ENCODE data around the gene OTOS. TPM values are rescaled to one million over a fixed set of nuclear protein-coding genes. Genes with fewer than 3 reads are reported as not detected.

OTOS gene
- total RNA-seq, 2 experiments from 2014 or later, result not detected

GRCh38 chr2:240162531-240162930 lies 22.1 kb upstream of the OTOS start:
- ATAC-seq (ENCODE audit: poor library complexity) (no peak), DNase-seq (no peak)
- H3K27ac ChIP-seq (ENCODE audit: low read depth in 1 of 2, low read length in 2 of 2), result no peak overlapping the region
- Mint-ChIP-seq H3K9me3 (no peaks in the 10 kb centered on the region), H3K36me3 (ENCODE audit: low read depth) (no peaks in the 10 kb centered on the region), H3K4me3 (no peak overlapping the region), H3K27ac (no peak overlapping the region), H3K27me3 (peaks cover 16% of the 10 kb centered on the region), H3K4me1 (ENCODE audit: low read depth) (no peaks in the 10 kb centered on the region)
- peaks cover 0 to 14% of the 10 kb centered on the region in 2 experiments for H3K9me3 ChIP-seq (ENCODE audit: control insufficient read depth in 1 of 2, insufficient read depth in 1 of 2, low read length in 2 of 2)
- intact Hi-C loops (cut with DNase I, micrococcal nuclease), result no loop called here
- peaks cover 0 to 5% of the 10 kb centered on the region in 2 experiments for H3K27me3 ChIP-seq (ENCODE audit: control insufficient read depth in 1 of 2, insufficient read depth in 2 of 2, low read length in 2 of 2)
- ChIA-PET POLR2A (no interaction called here), CTCF (no interaction called here)
- H3K36me3 ChIP-seq (ENCODE audit: insufficient read depth, low read length), result no peaks in the 10 kb centered on the region
- H3K4me1 ChIP-seq (ENCODE audit: insufficient read depth, low read length), result no peaks in the 10 kb centered on the region
- no peak overlapping the region for H3K4me3 ChIP-seq (ENCODE audit: low read length)
- TF ChIP-seq CTCF (IDR thresholded peaks at IDR 0.05), result no peak

GRCh38 chr2:240162032-240162431 lies 21.6 kb upstream of the OTOS start:
- DNase-seq, result no peak
- Histone ChIP-seq H3K27me3 (ENCODE audit: control insufficient read depth in 1 of 2, insufficient read depth in 2 of 2, low read length in 2 of 2) (peaks cover 0 to 4% of the 10 kb centered on the region in 2 experiments), H3K27ac (ENCODE audit: low read depth in 1 of 2, low read length in 2 of 2) (no peak overlapping the region), H3K36me3 (ENCODE audit: insufficient read depth, low read length) (no peaks in the 10 kb centered on the region), H3K9me3 (ENCODE audit: control insufficient read depth in 1 of 2, insufficient read depth in 1 of 2, low read length in 2 of 2) (peaks cover 0 to 11% of the 10 kb centered on the region in 2 experiments), H3K4me1 (ENCODE audit: insufficient read depth, low read length) (no peaks in the 10 kb centered on the region), H3K4me3 (ENCODE audit: low read length) (no peak overlapping the region)
- Mint-ChIP-seq H3K27me3 (peaks cover 16% of the 10 kb centered on the region), H3K4me1 (ENCODE audit: low read depth) (no peaks in the 10 kb centered on the region), H3K36me3 (ENCODE audit: low read depth) (no peaks in the 10 kb centered on the region), H3K9me3 (no peaks in the 10 kb centered on the region), H3K4me3 (no peak overlapping the region), H3K27ac (no peak overlapping the region)
- POLR2A ChIA-PET, result no interaction called here
- intact Hi-C loops (cut with DNase I, micrococcal nuclease), result no loop called here
- no peak for ATAC-seq (ENCODE audit: poor library complexity)
- CTCF ChIA-PET, result no interaction called here
- TF ChIP-seq CTCF (IDR thresholded peaks at IDR 0.05), result no peak

- Histone ChIP-seq H3K36me3 (ENCODE audit: insufficient read depth, low read length) (no peaks in the 10 kb centered on the region), H3K4me3 (ENCODE audit: low read length) (no peak overlapping the region), H3K9me3 (ENCODE audit: control insufficient read depth in 1 of 2, insufficient read depth in 1 of 2, low read length in 2 of 2) (peaks cover 0 to 9% of the 10 kb centered on the region in 2 experiments), H3K27me3 (ENCODE audit: control insufficient read depth in 1 of 2, insufficient read depth in 2 of 2, low read length in 2 of 2) (no peaks in the 10 kb centered on the region), H3K27ac (ENCODE audit: low read depth in 1 of 2, low read length in 2 of 2) (no peak overlapping the region), H3K4me1 (ENCODE audit: insufficient read depth, low read length) (no peaks in the 10 kb centered on the region)
- intact Hi-C loops (cut with DNase I, micrococcal nuclease), result no loop called here
- Mint-ChIP-seq H3K36me3 (ENCODE audit: low read depth) (no peaks in the 10 kb centered on the region), H3K9me3 (no peaks in the 10 kb centered on the region), H3K27ac (no peak overlapping the region), H3K4me1 (ENCODE audit: low read depth) (no peaks in the 10 kb centered on the region), H3K4me3 (no peak overlapping the region), H3K27me3 (peaks cover 16% of the 10 kb centered on the region)
- POLR2A ChIA-PET, result no interaction called here
- TF ChIP-seq CTCF (IDR thresholded peaks at IDR 0.05), result no peak
- CTCF ChIA-PET, result no interaction called here
- ATAC-seq (ENCODE audit: poor library complexity) (no peak), DNase-seq (no peak)
Observed at GRCh38 chr2:240161087-240161750, 20.8 kb upstream of the OTOS start.
